H9 (cell line): ENCODE results near the gene YBX3. TPM values are rescaled to one million over a fixed set of nuclear protein-coding genes. Genes with fewer than 3 reads are reported as not detected.

Experiments
- DNase-seq: peaks from one replicate; pipeline ENCODE4 v3.0.0-alpha.2; 2017
- H2AFZ ChIP-seq: one replicate; pipeline ENCODE4 v1.6.1; 2013; ENCODE audit warnings: mild to moderate bottlenecking, low read length, control low read depth, moderate library complexity
- H2AK5ac ChIP-seq: 2 replicates; pipeline ENCODE4 v1.6.1; 2013; ENCODE audit warnings: low read length, control low read depth, mixed read lengths; ENCODE audit not compliant: insufficient read length
- H2BK120ac ChIP-seq: one replicate; pipeline ENCODE4 v1.6.1; 2013; ENCODE audit warnings: low read depth, mild to moderate bottlenecking, low read length, control low read depth, inconsistent platforms; ENCODE audit not compliant: poor library complexity, severe bottlenecking
- H2BK12ac ChIP-seq: 2 replicates; pipeline ENCODE4 v1.6.1; 2013; ENCODE audit warnings: low read length, control low read depth, mixed read lengths, low read depth; ENCODE audit not compliant: insufficient read length
- H2BK15ac ChIP-seq: 2 replicates; pipeline ENCODE4 v1.6.1; 2013; ENCODE audit warnings: low read depth, low read length, control low read depth
- H2BK20ac ChIP-seq: one replicate; pipeline ENCODE4 v1.6.1; 2013; ENCODE audit warnings: low read depth, mild to moderate bottlenecking, low read length, control low read depth, inconsistent platforms; ENCODE audit not compliant: poor library complexity, severe bottlenecking
- H2BK5ac ChIP-seq: 2 replicates; pipeline ENCODE4 v1.6.1; 2013; ENCODE audit warnings: low read length, control low read depth, mixed read lengths; ENCODE audit not compliant: insufficient read length
- H3K14ac ChIP-seq: 2 replicates; pipeline ENCODE4 v1.6.1; 2013; ENCODE audit warnings: low read length, control low read depth; ENCODE audit not compliant: insufficient read depth
- H3K18ac ChIP-seq: 2 replicates; pipeline ENCODE4 v1.6.1; 2013; ENCODE audit warnings: low read depth, mild to moderate bottlenecking, mixed read lengths, low read length, control low read depth; ENCODE audit not compliant: insufficient read length
- H3K23ac ChIP-seq: 2 replicates; pipeline ENCODE4 v1.6.1; 2013; ENCODE audit warnings: low read length, control low read depth, mixed read lengths, low read depth; ENCODE audit not compliant: insufficient read length
- H3K23me2 ChIP-seq: 2 replicates; pipeline ENCODE4 v1.6.1; 2013; ENCODE audit warnings: low read depth, mild to moderate bottlenecking, mixed read lengths, low read length, control low read depth; ENCODE audit not compliant: insufficient read length, poor library complexity, severe bottlenecking
- H3K27ac ChIP-seq: 2 replicates; pipeline ENCODE4 v1.5.1; 2013; ENCODE audit warnings: low read length, control low read depth, mixed read lengths, low read depth; ENCODE audit not compliant: insufficient read length
- H3K27me3 ChIP-seq: 2 replicates; pipeline ENCODE4 v1.6.1; 2013; ENCODE audit warnings: low read length, control low read depth, inconsistent platforms; ENCODE audit not compliant: insufficient read depth
- H3K4ac ChIP-seq: 2 replicates; pipeline ENCODE4 v1.6.1; 2013; ENCODE audit warnings: low read depth, mild to moderate bottlenecking, control low read depth, inconsistent platforms, low read length, moderate library complexity
- H3K4me1 ChIP-seq: 2 replicates; pipeline ENCODE4 v1.6.1; 2013; ENCODE audit warnings: low read length, control low read depth, inconsistent platforms; ENCODE audit not compliant: insufficient read depth
- H3K4me2 ChIP-seq: 2 replicates; pipeline ENCODE4 v1.6.1; 2013; ENCODE audit warnings: low read length, control low read depth, mixed read lengths; ENCODE audit not compliant: insufficient read length, insufficient read depth
- H3K56ac ChIP-seq: 2 replicates; pipeline ENCODE4 v1.6.1; 2013; ENCODE audit warnings: low read depth, mild to moderate bottlenecking, mixed read lengths, low read length, control low read depth; ENCODE audit not compliant: insufficient read length
- H3K79me1 ChIP-seq: 2 replicates; pipeline ENCODE4 v1.6.1; 2013; ENCODE audit warnings: low read depth, mild to moderate bottlenecking, moderate library complexity, low read length, control low read depth, inconsistent platforms; ENCODE audit not compliant: insufficient read depth, poor library complexity, severe bottlenecking
- H3K79me2 ChIP-seq: 2 replicates; pipeline ENCODE4 v1.6.1; 2013; ENCODE audit warnings: low read length, control low read depth, inconsistent platforms; ENCODE audit not compliant: insufficient read depth
- H3K9ac ChIP-seq: 2 replicates; pipeline ENCODE4 v1.6.1; 2013; ENCODE audit warnings: low read length, control low read depth, mixed read lengths; ENCODE audit not compliant: insufficient read length; ENCODE audit errors: extremely low read depth
- H3K9me3 ChIP-seq: one replicate; pipeline ENCODE4 v1.6.1; 2013; ENCODE audit warnings: low read depth, low read length, inconsistent platforms; ENCODE audit not compliant: control insufficient read depth
- H3T11ph ChIP-seq: one replicate; pipeline ENCODE4 v1.6.1; 2013; ENCODE audit warnings: mild to moderate bottlenecking, low read length, control low read depth, inconsistent platforms
- H4K20me1 ChIP-seq: one replicate; pipeline ENCODE4 v1.6.1; 2013; ENCODE audit not compliant: control insufficient read depth, insufficient read length, insufficient read depth
- H4K5ac ChIP-seq: 2 replicates; pipeline ENCODE4 v1.6.1; 2013; ENCODE audit warnings: low read depth, mild to moderate bottlenecking, mixed read lengths, low read length, control low read depth; ENCODE audit not compliant: insufficient read length
- H4K8ac ChIP-seq: replicated peaks from 2 replicates; pipeline ENCODE4 v1.6.1; 2013; ENCODE audit warnings: low read length, control low read depth, mixed read lengths, low read depth; ENCODE audit not compliant: insufficient read length
- H4K91ac ChIP-seq: 2 replicates; pipeline ENCODE4 v1.6.1; 2013; ENCODE audit warnings: low read depth, mild to moderate bottlenecking, moderate library complexity, mixed read lengths, low read length, control low read depth; ENCODE audit not compliant: insufficient read length
- H3K27ac Mint-ChIP-seq, 3 experiments: 2 replicates in 2 of 3; 3 replicates in 1 of 3; pipeline ENCODE4 v1.8.0; 2020 to 2021; ENCODE audit warnings: mixed read lengths in 3 of 3, mild to moderate bottlenecking in 1 of 3, moderate library complexity in 1 of 3
- H3K27me3 Mint-ChIP-seq: 2 replicates; pipeline ENCODE4 v1.8.0; 2021; ENCODE audit warnings: low read depth, mild to moderate bottlenecking, moderate library complexity, mixed read lengths
- H3K36me3 Mint-ChIP-seq, 3 experiments: 2 replicates in 2 of 3; 3 replicates in 1 of 3; pipeline ENCODE4 v1.8.0; 2020 to 2021; ENCODE audit warnings: low read depth in 3 of 3, mixed read lengths in 3 of 3; ENCODE audit not compliant: insufficient read depth in 1 of 3
- H3K4me1 Mint-ChIP-seq, 2 experiments: 2 replicates each; pipeline ENCODE4 v1.8.0; 2020; ENCODE audit warnings: mixed read lengths in 2 of 2
- H3K4me3 Mint-ChIP-seq, 2 experiments: 2 replicates in 1 of 2; 3 replicates in 1 of 2; pipeline ENCODE4 v1.8.0; 2020 to 2021; ENCODE audit warnings: mild to moderate bottlenecking in 2 of 2, mixed read lengths in 2 of 2, moderate library complexity in 1 of 2
- H3K9me3 Mint-ChIP-seq, 2 experiments: 2 replicates in 1 of 2; 3 replicates in 1 of 2; pipeline ENCODE4 v1.8.0; 2020; ENCODE audit warnings: mild to moderate bottlenecking in 2 of 2, mixed read lengths in 2 of 2, moderate library complexity in 1 of 2
- CTCF ChIP-seq: fragments of 200-600 bp; sonication (generic); conservative IDR thresholded peaks from 3 replicates; pipeline ENCODE4 v1.8.0; 2021; ENCODE audit warnings: antibody characterized with exemption, mild to moderate bottlenecking
- WGBS: extraction: QIAGEN DNeasy Blood & Tissue Kit; methylation state at CpG from one replicate; pipeline ENCODE4 v1.1.7; 2013; ENCODE audit warnings: missing lambda C conversion rate, low lambda C conversion rate, mixed read lengths; ENCODE audit not compliant: insufficient read length; ENCODE audit errors: extremely low coverage; 5-methylcytosine and 5-hydroxymethylcytosine counted together
- total RNA-seq: library from RNA; stranded (reverse); gene quantifications from 2 replicates; pipeline ENCODE4 v1.2.1, GENCODE V29; 2021

YBX3 gene
- total RNA-seq, 1 experiment from 2014 or later, result 343 TPM

DNA sequence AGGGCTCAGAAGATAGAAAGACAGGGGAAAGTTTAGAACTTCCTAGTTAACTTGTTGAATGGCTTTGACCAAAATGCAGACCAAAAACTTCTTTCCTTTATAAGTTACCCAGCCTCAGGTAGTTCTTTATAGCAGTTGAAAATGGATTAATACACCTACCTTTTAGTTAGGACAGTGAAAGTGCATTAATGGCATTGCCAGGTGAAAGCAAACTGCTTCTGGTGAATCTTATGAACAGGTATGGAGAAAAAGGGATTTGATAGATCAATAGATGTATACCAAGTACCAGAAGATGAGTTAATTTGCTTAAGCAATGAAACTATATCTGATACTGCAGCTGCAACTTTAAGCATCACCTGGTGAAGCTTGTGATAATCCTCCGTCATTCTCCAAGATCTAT lies 35.1 kb downstream of the YBX3 start:
- H3K9ac ChIP-seq, result no peak overlapping the region
- H3K23me2 ChIP-seq, result no peaks in the 10 kb centered on the region
- WGBS, result no CpG with 5 or more reads among the region's 1 CpG
- H2BK120ac ChIP-seq, result no peak overlapping the region
- H2BK5ac ChIP-seq, result no peak overlapping the region
- no peak overlapping the region for H2BK12ac ChIP-seq
- H4K91ac ChIP-seq, result no peak overlapping the region
- H4K8ac ChIP-seq, result no peak overlapping the region
- Mint-ChIP-seq H3K4me1 (no peaks in the 10 kb centered on the region), H3K27me3 (no peaks in the 10 kb centered on the region), H3K4me3 (no peak overlapping the region), H3K36me3 (no peaks in the 10 kb centered on the region), H3K27ac (no peak overlapping the region), H3K9me3 (no peaks in the 10 kb centered on the region; a peak in 1 of 5 replicates)
- no peaks in the 10 kb centered on the region for H3K4me1 ChIP-seq
- H4K5ac ChIP-seq, result no peak overlapping the region
- DNase-seq, result no peak
- H3K23ac ChIP-seq, result no peak overlapping the region
- H2AK5ac ChIP-seq, result no peak overlapping the region
- no peak overlapping the region for H3K18ac ChIP-seq
- no peaks in the 10 kb centered on the region for H3K79me1 ChIP-seq
- H3K27ac ChIP-seq, result no peak overlapping the region
- no peak overlapping the region for H3T11ph ChIP-seq
- H3K79me2 ChIP-seq, result no peaks in the 10 kb centered on the region
- no peak overlapping the region for H3K4ac ChIP-seq
- H2BK20ac ChIP-seq, result no peak overlapping the region
- TF ChIP-seq CTCF, result no peak
- H4K20me1 ChIP-seq, result no peaks in the 10 kb centered on the region
- no peak overlapping the region for H3K56ac ChIP-seq
- no peak overlapping the region for H3K4me2 ChIP-seq
- H3K27me3 ChIP-seq, result no peaks in the 10 kb centered on the region
- no peaks in the 10 kb centered on the region for H3K9me3 ChIP-seq
- no peak overlapping the region for H3K14ac ChIP-seq
- H2BK15ac ChIP-seq, result no peak overlapping the region
- H2AFZ ChIP-seq, result no peak overlapping the region
